Nephron progenitor cell (in vitro differentiated cells): ENCODE measurements around the gene ZNF410.

ENCODE experiments used
- DNase-seq: peaks from one replicate; pipeline ENCODE4 v3.0.0; 2021
- H3K27ac Mint-ChIP-seq: 2 replicates; pipeline ENCODE4 v1.8.0; 2021; ENCODE audit warnings: mild to moderate bottlenecking, moderate library complexity, mixed read lengths
- H3K27me3 Mint-ChIP-seq: 2 replicates; pipeline ENCODE4 v1.8.0; 2021; ENCODE audit warnings: mild to moderate bottlenecking, low read depth, mixed read lengths; ENCODE audit not compliant: poor library complexity
- H3K36me3 Mint-ChIP-seq: 2 replicates; pipeline ENCODE4 v1.8.0; 2021; ENCODE audit warnings: low read depth, mixed read lengths
- H3K4me1 Mint-ChIP-seq: 2 replicates; pipeline ENCODE4 v1.8.0; 2021; ENCODE audit warnings: mixed read lengths
- H3K4me3 Mint-ChIP-seq: 2 replicates; pipeline ENCODE4 v1.8.0; 2021; ENCODE audit warnings: mild to moderate bottlenecking, moderate library complexity, mixed read lengths
- H3K9me3 Mint-ChIP-seq: 2 replicates; pipeline ENCODE4 v1.8.0; 2021; ENCODE audit warnings: mild to moderate bottlenecking, moderate library complexity, mixed read lengths
- CTCF ChIP-seq: fragments of 200-600 bp; sonication (generic); IDR thresholded peaks from 2 replicates; pipeline ENCODE4 v1.5.0; 2021; ENCODE audit warnings: antibody characterized with exemption

Gene ZNF410

GRCh38 chr14:73965216-73965615, 78.6 kb downstream of the ZNF410 start:
- H3K9me3 Mint-ChIP-seq, result no peaks in the 10 kb centered on the region
- no peaks in the 10 kb centered on the region for H3K4me1 Mint-ChIP-seq
- no peak overlapping the region for H3K4me3 Mint-ChIP-seq
- no peaks in the 10 kb centered on the region for H3K27me3 Mint-ChIP-seq
- DNase-seq, result no peak
- H3K36me3 Mint-ChIP-seq, result peaks cover 41% of the 10 kb centered on the region
- TF ChIP-seq CTCF, result no peak
- H3K27ac Mint-ChIP-seq, result peak overlapping the region; percentile 24

- peaks cover 31% of the 10 kb centered on the region for H3K36me3 Mint-ChIP-seq
- no peak for DNase-seq
- no peaks in the 10 kb centered on the region for H3K4me1 Mint-ChIP-seq
- no peaks in the 10 kb centered on the region for H3K9me3 Mint-ChIP-seq
- no peak overlapping the region for H3K4me3 Mint-ChIP-seq
- peak overlapping the region; percentile 85 for H3K27ac Mint-ChIP-seq
- no peaks in the 10 kb centered on the region for H3K27me3 Mint-ChIP-seq
- TF ChIP-seq CTCF, result no peak
Measured at GRCh38 chr14:73968885-73969284, 82.2 kb downstream of the ZNF410 start.

GRCh38 chr14:73973497-73973896, 86.8 kb downstream of the ZNF410 start:
- Mint-ChIP-seq H3K36me3 (peaks cover 25% of the 10 kb centered on the region), H3K4me1 (no peaks in the 10 kb centered on the region), H3K27me3 (no peaks in the 10 kb centered on the region), H3K27ac (no peak overlapping the region), H3K4me3 (no peak overlapping the region), H3K9me3 (no peaks in the 10 kb centered on the region)
- DNase-seq, result no peak
- TF ChIP-seq CTCF, result no peak

GRCh38 chr14:73976125-73976524, 89.5 kb downstream of the ZNF410 start:
- Mint-ChIP-seq H3K9me3 (no peaks in the 10 kb centered on the region), H3K27me3 (no peaks in the 10 kb centered on the region), H3K4me3 (no peak overlapping the region), H3K36me3 (peaks cover 18% of the 10 kb centered on the region), H3K27ac (no peak overlapping the region), H3K4me1 (no peaks in the 10 kb centered on the region)
- no peak for TF ChIP-seq CTCF
- no peak for DNase-seq

GRCh38 chr14:73977896-73978295, 91.2 kb downstream of the ZNF410 start:
- DNase-seq, result no peak
- Mint-ChIP-seq H3K27ac (no peak overlapping the region), H3K9me3 (no peaks in the 10 kb centered on the region), H3K4me3 (no peak overlapping the region), H3K27me3 (no peaks in the 10 kb centered on the region), H3K36me3 (peaks cover 5% of the 10 kb centered on the region), H3K4me1 (no peaks in the 10 kb centered on the region)
- TF ChIP-seq CTCF, result no peak
